Suprapubic skin (tissue), 4 donors: Measurements from ENCODE around the gene ACRV1. TPM values are rescaled to one million over a fixed set of nuclear protein-coding genes. Genes with fewer than 3 reads are reported as not detected.

Source experiments
- DNase-seq, 2 donors: peaks; one replicate each; pipeline ENCODE4 v3.0.0-alpha.2; 2019; ENCODE audit warnings: low spot score in 2 of 2
- H3K27ac ChIP-seq: fragments of 200-600 bp; sonication (generic); one replicate; pipeline ENCODE4 v1.5.1; 2019
- H3K27me3 ChIP-seq: fragments of 200-600 bp; sonication (generic); one replicate; pipeline ENCODE4 v1.5.1; 2019
- H3K36me3 ChIP-seq: fragments of 200-600 bp; sonication (generic); one replicate; pipeline ENCODE4 v1.5.1; 2019
- H3K4me1 ChIP-seq: fragments of 200-600 bp; sonication (generic); one replicate; pipeline ENCODE4 v1.5.1; 2019
- H3K4me3 ChIP-seq: fragments of 200-600 bp; sonication (generic); one replicate; pipeline ENCODE4 v1.5.1; 2019; ENCODE audit warnings: mild to moderate bottlenecking
- H3K9me3 ChIP-seq: fragments of 200-600 bp; sonication (generic); one replicate; pipeline ENCODE4 v1.5.1; 2019
- CTCF ChIP-seq, 2 donors: fragments of 200-600 bp in 1 of 2; fragments of 450-650 bp in 1 of 2; sonication (generic) in 1 of 2; IDR thresholded peaks; one replicate each; pipeline ENCODE4 v1.5.1; 2016 to 2019; ENCODE audit warnings: antibody characterized with exemption in 2 of 2, mild to moderate bottlenecking in 1 of 2, moderate library complexity in 1 of 2
- EP300 ChIP-seq: sonication (generic); formaldehyde crosslinking; IDR thresholded peaks from one replicate; pipeline ENCODE4 v1.6.1; 2017; ENCODE audit warnings: antibody characterized with exemption
- POLR2A ChIP-seq, 2 donors: fragments of 450-650 bp; IDR thresholded peaks; one replicate each; pipeline ENCODE4 v1.6.1; 2017; ENCODE audit warnings: antibody characterized with exemption in 2 of 2, mild to moderate bottlenecking in 2 of 2, moderate library complexity in 2 of 2
- POLR2AphosphoS5 ChIP-seq, 3 donors: sonication (generic); formaldehyde crosslinking; IDR thresholded peaks; one replicate each; pipeline ENCODE4 v1.6.1; 2017; ENCODE audit warnings: antibody characterized with exemption in 3 of 3
- WGBS: methylation state at CpG from one replicate; pipeline ENCODE4 v1.1.5; 2018; 5-methylcytosine and 5-hydroxymethylcytosine counted together
- total RNA-seq, 4 donors: library from RNA; depleted of rRNA; stranded (reverse); fragments of >200 nt; gene quantifications; one replicate each; pipeline ENCODE4 v1.1.0, GENCODE V29; 2016

ACRV1 gene
- total RNA-seq, 4 donors from 2014 or later = not detected

- no peak overlapping the region for H3K4me3 ChIP-seq
- no peaks in the 10 kb centered on the region for H3K9me3 ChIP-seq
- DNase-seq = no peak
- H3K27ac ChIP-seq = no peak overlapping the region
- 91% methylated on average over 1 of the region's 1 CpG for WGBS
- TF ChIP-seq POLR2A (IDR thresholded peaks at IDR 0.05) (no peak), EP300 (no peak), POLR2AphosphoS5 (IDR thresholded peaks at IDR 0.05) (no peak), CTCF (IDR thresholded peaks at IDR 0.05) (no peak)
- H3K36me3 ChIP-seq = peaks cover 46% of the 10 kb centered on the region
- H3K4me1 ChIP-seq = peaks cover 20% of the 10 kb centered on the region
- H3K27me3 ChIP-seq = no peaks in the 10 kb centered on the region
These were observed 57.6 kb downstream of the ACRV1 start for GRCh38 chr11:125623064-125623463.

GRCh38 chr11:125621995-125622394 lies 58.7 kb downstream of the ACRV1 start:
- peaks cover 20% of the 10 kb centered on the region for H3K4me1 ChIP-seq
- no peak overlapping the region for H3K27ac ChIP-seq
- H3K27me3 ChIP-seq = no peaks in the 10 kb centered on the region
- no peak overlapping the region for H3K4me3 ChIP-seq
- TF ChIP-seq CTCF (IDR thresholded peaks at IDR 0.05) (no peak), POLR2A (IDR thresholded peaks at IDR 0.05) (no peak), EP300 (no peak), POLR2AphosphoS5 (IDR thresholded peaks at IDR 0.05) (no peak)
- DNase-seq = no peak
- WGBS = 75% methylated on average over 2 of the region's 2 CpGs
- H3K9me3 ChIP-seq = no peaks in the 10 kb centered on the region
- H3K36me3 ChIP-seq = peaks cover 56% of the 10 kb centered on the region

Other genes with a start within 250 kb of the ACRV1 start
- gene FEZ1, start 184.6 kb downstream of the ACRV1 start, total RNA-seq = 10 to 100 TPM in 2 of 4 donors, 1 to 10 TPM in 2; 2.4 to 15.4 (median 9.8) TPM
- 100 to 1,000 TPM in 2 of 4 donors, 10 to 100 TPM in 2; 58.9 to 127 (median 102) TPM for gene EI24, start 111.4 kb downstream of the ACRV1 start, total RNA-seq
- gene STT3A, start 88.0 kb downstream of the ACRV1 start, total RNA-seq = 10 to 100 TPM; 49.5 to 64.8 (median 62.8) TPM
- gene CHEK1, start 55.7 kb downstream of the ACRV1 start, total RNA-seq = 1 to 10 TPM; 2.5 to 4.0 (median 3.5) TPM
- not detected for gene PATE1, start 65.4 kb upstream of the ACRV1 start, total RNA-seq
- not detected for gene PATE2, start 98.0 kb upstream of the ACRV1 start, total RNA-seq
- gene PATE3, start 107.3 kb upstream of the ACRV1 start, total RNA-seq = not detected
- not detected for gene PATE4, start 152.5 kb upstream of the ACRV1 start, total RNA-seq
- 1 to 10 TPM; 2.4 to 3.4 (median 3.1) TPM for gene HYLS1, start 206.8 kb upstream of the ACRV1 start, total RNA-seq
- 10 to 100 TPM in 2 of 4 donors, 1 to 10 TPM in 2; 6.0 to 14.9 (median 10.6) TPM for gene PUS3, start 222.4 kb upstream of the ACRV1 start, total RNA-seq
- gene DDX25, start 223.7 kb upstream of the ACRV1 start, total RNA-seq = 1 to 10 TPM in 1 of 4 donors, under 1 TPM in 2, not detected in 1; 0.15 to 1.2 (median 0.32) TPM